Mucosa of descending colon (tissue), 3 donors: ENCODE data around the gene ACSF2. TPM values are rescaled to one million over a fixed set of nuclear protein-coding genes. Genes with fewer than 3 reads are reported as not detected.

Experiments used
- ATAC-seq: fragments of 200-7000 bp; cut with Tn5 transposase; one replicate; pipeline ENCODE4 v1.9.1; 2020; ENCODE audit warnings: mild to moderate bottlenecking, moderate library complexity
- DNase-seq, 3 donors: peaks; one replicate each; pipeline ENCODE4 v3.0.0-alpha.2; 2020
- H3K36me3 ChIP-seq: fragments of 200-600 bp; one replicate; pipeline ENCODE4 v1.8.0; 2021; ENCODE audit warnings: low read depth, mild to moderate bottlenecking
- H3K4me1 ChIP-seq: fragments of 200-600 bp; one replicate; pipeline ENCODE4 v1.8.0; 2021; ENCODE audit warnings: low read depth, mild to moderate bottlenecking
- H3K4me3 ChIP-seq: fragments of 200-600 bp; one replicate; pipeline ENCODE4 v1.8.0; 2021; ENCODE audit warnings: mild to moderate bottlenecking
- H3K9me3 ChIP-seq: fragments of 200-600 bp; one replicate; pipeline ENCODE4 v1.8.0; 2021; ENCODE audit warnings: mild to moderate bottlenecking
- CTCF ChIP-seq: fragments of 200-600 bp; IDR thresholded peaks from one replicate; pipeline ENCODE4 v1.8.0; 2022; ENCODE audit warnings: antibody characterized with exemption, mild to moderate bottlenecking
- intact Hi-C, 2 donors: fragments of 100-400 bp; cut with DNase I in 1 of 2; cut with micrococcal nuclease in 1 of 2; formaldehyde crosslinking; loops; one replicate each; pipeline versions ENCODE4 v1.11.0 to v1.11.1; 2022; cut with DNase I, micrococcal nuclease
- total RNA-seq, 3 donors: library from RNA; stranded (reverse); fragmentation: NEBNext Ultra II Directional in 2 of 3; extraction: Animal tissue kit (Norgen Biotek cat#: 25700) in 2 of 3; gene quantifications; one replicate each; pipeline versions ENCODE4 v1.2.1 to v1.2.4, GENCODE V29; 2021 to 2023
- donor health status: DM: no; HTN: no; CAD: no; lungs with moderate emphysema.
- donor health status: DM: no; HTN: no; CAD: no.
- donor health status: DM: no; HTN: yes; CAD: no.

Gene ACSF2
- total RNA-seq, 3 donors from 2014 or later = 79.7 to 246 (median 99.4) TPM

GRCh38 chr17:50447870-50448595 lies 22.0 kb downstream of the ACSF2 start:
- Histone ChIP-seq H3K9me3 (no peaks in the 10 kb centered on the region), H3K36me3 (no peaks in the 10 kb centered on the region), H3K4me3 (no peak overlapping the region), H3K4me1 (peaks cover 38% of the 10 kb centered on the region)
- no peak for TF ChIP-seq CTCF
- ATAC-seq = peak; percentile 90
- intact Hi-C loops = no loop called here
- peak in 1 of 3 donors; percentile 63 for DNase-seq

GRCh38 chr17:50448643-50449042 lies 22.6 kb downstream of the ACSF2 start:
- no peak for TF ChIP-seq CTCF
- Histone ChIP-seq H3K4me1 (peaks cover 41% of the 10 kb centered on the region), H3K9me3 (no peaks in the 10 kb centered on the region), H3K4me3 (no peak overlapping the region), H3K36me3 (no peaks in the 10 kb centered on the region)
- intact Hi-C loops = no loop called here
- no peak for DNase-seq
- no peak for ATAC-seq

GRCh38 chr17:50451943-50452629 lies 26.1 kb downstream of the ACSF2 start:
- H3K4me3 ChIP-seq = no peak overlapping the region

GRCh38 chr17:50452630-50453300 lies 26.7 kb downstream of the ACSF2 start:
- H3K4me3 ChIP-seq = no peak overlapping the region
- DNase-seq (peak; percentile 78 to 85 (median 80)), ATAC-seq (peak; percentile 81)
- no peaks in the 10 kb centered on the region for H3K36me3 ChIP-seq
- intact Hi-C loops = no loop called here
- peaks cover 51% of the 10 kb centered on the region for H3K4me1 ChIP-seq
- TF ChIP-seq CTCF = no peak
- no peaks in the 10 kb centered on the region for H3K9me3 ChIP-seq

More at GRCh38 chr17:50451943-50452629, 26.1 kb downstream of the ACSF2 start:
- no peaks in the 10 kb centered on the region for H3K9me3 ChIP-seq
- TF ChIP-seq CTCF = no peak
- H3K36me3 ChIP-seq = no peaks in the 10 kb centered on the region
- peaks cover 53% of the 10 kb centered on the region for H3K4me1 ChIP-seq
- intact Hi-C loops = no loop called here
- ATAC-seq (no peak), DNase-seq (no peak)

- TF ChIP-seq CTCF = no peak
- ATAC-seq = no peak
- H3K9me3 ChIP-seq = no peaks in the 10 kb centered on the region
- intact Hi-C loops = no loop called here
- no peak overlapping the region for H3K4me3 ChIP-seq
- peaks cover 51% of the 10 kb centered on the region for H3K4me1 ChIP-seq
- no peaks in the 10 kb centered on the region for H3K36me3 ChIP-seq
- no peak for DNase-seq
Measured at GRCh38 chr17:50453901-50454300, 27.9 kb downstream of the ACSF2 start.
